NCI-H187 (cell line): ENCODE results near the gene KIRREL2.
"Not testable (repeated sequence)": the region's sequence is repeated elsewhere in the genome, so short reads cannot be mapped to it uniquely, and the experiment has no call there.

Experiments
- DNase-seq, 2 experiments: peaks; one replicate each; lab custom pipeline; 2025; lab: John Stamatoyannopoulos, UW

The KIRREL2 gene

GRCh38 chr19:35899547-35900214 lies 43.0 kb downstream of the KIRREL2 start:
- DNase-seq = peak; percentile 58 to 84

DNA sequence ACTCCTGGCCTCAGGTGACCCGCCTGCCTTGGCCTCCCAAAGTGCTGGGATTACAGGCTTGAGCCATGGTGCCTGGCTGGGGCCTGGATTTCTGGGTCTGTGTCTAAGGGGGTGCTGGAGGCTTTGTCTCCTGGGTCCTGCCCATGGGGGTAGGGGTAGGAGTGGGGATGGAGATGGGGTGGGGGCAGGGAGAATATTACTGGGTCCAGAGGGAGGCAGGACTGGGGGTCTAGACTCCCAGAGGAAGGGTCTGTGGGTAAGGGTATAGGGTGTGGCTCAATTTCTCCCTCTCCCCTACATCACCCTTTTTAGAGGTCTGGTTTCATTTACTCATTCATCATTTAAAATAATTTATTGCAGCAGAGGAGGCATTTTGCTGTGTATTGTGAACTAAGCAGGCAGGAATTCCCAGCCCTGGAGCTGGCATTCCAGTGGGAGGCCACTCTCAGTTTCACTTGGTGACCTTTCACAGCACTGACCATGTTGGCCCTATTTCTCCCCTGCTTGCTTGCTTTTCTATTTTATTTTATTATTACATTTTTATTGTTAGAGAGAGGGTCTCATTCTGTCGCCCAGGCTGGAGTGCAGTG lies 44.4 kb downstream of the KIRREL2 start:
- no peak for DNase-seq

- DNase-seq = no peak
Observed at GRCh38 chr19:35901854-35902661, 45.3 kb downstream of the KIRREL2 start, which contains the start of gene HCST. Gene HCST, plus strand, starts transcription at chr19:35902529. Its CDS starts 65 bp downstream, at chr19:35902594.

- no peak for DNase-seq
Observed at GRCh38 chr19:35902870-35903475, 46.3 kb downstream of the KIRREL2 start.

- no peak for DNase-seq
Observed at GRCh38 chr19:35903550-35904179, 47.0 kb downstream of the KIRREL2 start.

GRCh38 chr19:35904311-35905068 lies 47.8 kb downstream of the KIRREL2 start:
- DNase-seq = no peak

- no peak for DNase-seq
Observed at GRCh38 chr19:35905178-35905727, 48.5 kb downstream of the KIRREL2 start.

DNA sequence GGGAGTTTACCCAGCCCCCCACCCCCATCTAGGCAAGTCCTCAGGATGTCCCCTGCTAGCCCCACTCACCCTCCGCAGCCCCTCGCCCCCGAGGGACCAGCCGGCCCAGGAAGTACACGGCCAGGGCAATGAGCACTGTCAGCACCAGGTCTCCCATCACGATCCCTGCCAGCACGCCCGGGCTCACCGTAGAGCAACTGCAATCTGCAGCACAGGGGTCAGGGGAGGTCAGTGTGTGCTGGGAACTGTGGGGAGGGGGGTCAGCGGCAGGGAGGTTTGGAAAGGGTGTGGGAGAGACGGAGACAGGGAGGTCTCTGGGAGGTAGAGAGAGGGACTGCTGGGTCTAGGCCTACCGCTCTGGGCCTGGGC lies 50.6 kb downstream of the KIRREL2 start:
- DNase-seq = no peak

GRCh38 chr19:35908010-35908441 lies 51.3 kb downstream of the KIRREL2 start, which contains the start of gene TYROBP:
Gene TYROBP, minus strand, starts transcription at chr19:35908295. Its CDS starts 67 bp downstream, at chr19:35908228.
- no peak for DNase-seq

GRCh38 chr19:35908973-35909683 lies 52.4 kb downstream of the KIRREL2 start:
- no peak for DNase-seq

DNA sequence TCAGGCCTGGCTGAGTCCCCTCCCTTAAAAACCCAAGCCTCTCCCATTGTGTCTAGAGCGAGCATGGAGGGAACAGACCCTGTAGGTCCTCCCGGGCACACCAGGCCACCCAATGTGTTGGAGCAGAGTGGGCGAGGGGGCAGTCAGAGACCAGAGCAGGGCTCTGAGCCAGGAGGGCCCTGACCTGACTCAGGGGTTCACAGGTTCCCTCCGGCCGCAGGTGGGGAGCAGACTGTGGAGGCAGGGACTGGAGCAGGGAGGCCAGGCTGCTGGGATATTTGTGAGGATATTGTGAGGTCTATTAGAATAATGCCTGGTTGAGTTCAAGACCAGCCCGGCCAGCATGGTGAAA lies 52.9 kb downstream of the KIRREL2 start:
- no peak for DNase-seq

GRCh38 chr19:35910355-35910754 lies 53.6 kb downstream of the KIRREL2 start:
- not testable (repeated sequence) for DNase-seq

GRCh38 chr19:35911173-35911572 lies 54.5 kb downstream of the KIRREL2 start:
- DNase-seq = no peak

GRCh38 chr19:35911790-35912189 lies 55.1 kb downstream of the KIRREL2 start:
- DNase-seq = no peak

DNA sequence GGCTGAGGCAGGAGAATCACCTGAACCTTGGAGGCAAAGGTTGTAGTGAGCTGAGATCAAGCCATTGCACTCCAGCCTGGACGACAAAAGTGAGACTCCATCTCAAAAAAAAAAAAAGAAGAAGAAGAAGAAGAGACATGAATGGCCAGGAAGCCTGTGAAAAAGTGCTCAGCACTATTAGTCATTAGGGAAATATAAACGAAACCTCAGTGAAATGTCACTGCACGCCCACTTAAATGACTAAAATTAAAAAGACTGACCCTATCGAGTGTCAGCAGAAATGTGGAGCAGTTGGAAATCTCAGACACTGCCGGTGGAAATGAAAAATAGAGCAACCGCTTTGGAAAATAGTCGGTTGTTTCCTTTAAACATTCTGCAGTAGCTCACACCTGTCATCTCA lies 56.9 kb downstream of the KIRREL2 start:
- no peak for DNase-seq

DNA sequence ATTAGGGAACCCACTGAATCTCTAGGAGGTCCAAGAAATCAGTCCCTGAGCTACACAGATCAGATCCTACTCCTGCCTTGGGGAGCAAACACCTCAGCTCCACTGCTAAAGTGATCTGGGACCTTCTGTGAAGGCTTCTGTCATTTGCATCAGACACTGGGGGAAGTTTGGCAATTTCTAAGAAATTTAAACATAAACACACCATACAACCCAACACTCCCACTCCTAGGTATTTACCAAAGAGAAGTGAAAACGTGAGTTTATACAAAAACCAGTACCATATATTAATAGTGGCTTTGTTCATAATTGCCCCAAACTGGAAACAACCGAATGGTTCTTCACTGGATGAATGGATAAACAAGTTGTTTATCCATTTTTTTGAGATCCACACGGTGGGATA lies 58.7 kb downstream of the KIRREL2 start:
- DNase-seq = no peak
